NCI-H1092 (cell line): ENCODE measurements around the gene TOMM70.

ENCODE experiments used
- DNase-seq: peaks from one replicate; lab custom pipeline; 2025; lab: John Stamatoyannopoulos, UW

The TOMM70 gene

DNA sequence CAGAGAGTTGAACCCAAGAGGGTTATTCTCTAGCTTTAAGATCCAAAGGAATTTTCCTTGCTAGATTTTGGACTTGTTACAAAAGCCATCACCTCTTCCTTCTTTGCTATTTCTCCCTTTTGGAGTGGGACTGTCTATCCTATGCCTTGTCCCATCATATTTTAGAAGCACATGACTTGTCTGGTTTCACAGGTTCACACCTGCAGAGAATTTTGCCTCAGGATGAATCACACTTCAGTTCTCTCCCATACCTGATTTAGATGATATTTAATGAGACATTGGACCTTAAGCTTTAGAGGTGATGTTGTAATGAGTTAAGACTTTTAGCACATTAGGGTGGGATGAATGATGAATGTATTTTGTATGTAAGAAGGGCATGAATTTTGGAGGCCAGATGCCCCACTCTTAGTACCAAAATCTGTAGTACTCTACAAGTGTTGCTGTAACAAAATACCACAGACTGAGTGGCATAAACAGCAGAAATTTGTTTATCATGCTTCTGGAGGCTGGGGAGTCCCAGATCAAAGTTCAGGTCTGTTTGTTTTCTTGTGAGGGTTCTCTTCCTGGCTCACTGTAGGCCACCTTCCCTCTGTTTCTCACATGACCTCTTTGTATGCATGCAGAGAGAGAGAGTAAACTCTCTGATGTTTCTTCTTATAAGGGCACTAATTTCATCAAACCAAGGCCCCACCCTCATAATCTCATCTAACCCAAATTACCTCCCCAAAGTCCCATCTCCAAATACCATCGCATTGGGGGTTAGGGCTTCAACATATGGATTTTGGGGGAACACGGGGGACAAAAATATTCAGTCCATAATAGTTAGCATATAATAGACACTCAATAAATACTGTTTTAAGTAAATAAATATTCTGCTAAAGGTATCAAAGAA lies 10.4 kb upstream of the TOMM70 start:
- DNase-seq = no peak

DNA sequence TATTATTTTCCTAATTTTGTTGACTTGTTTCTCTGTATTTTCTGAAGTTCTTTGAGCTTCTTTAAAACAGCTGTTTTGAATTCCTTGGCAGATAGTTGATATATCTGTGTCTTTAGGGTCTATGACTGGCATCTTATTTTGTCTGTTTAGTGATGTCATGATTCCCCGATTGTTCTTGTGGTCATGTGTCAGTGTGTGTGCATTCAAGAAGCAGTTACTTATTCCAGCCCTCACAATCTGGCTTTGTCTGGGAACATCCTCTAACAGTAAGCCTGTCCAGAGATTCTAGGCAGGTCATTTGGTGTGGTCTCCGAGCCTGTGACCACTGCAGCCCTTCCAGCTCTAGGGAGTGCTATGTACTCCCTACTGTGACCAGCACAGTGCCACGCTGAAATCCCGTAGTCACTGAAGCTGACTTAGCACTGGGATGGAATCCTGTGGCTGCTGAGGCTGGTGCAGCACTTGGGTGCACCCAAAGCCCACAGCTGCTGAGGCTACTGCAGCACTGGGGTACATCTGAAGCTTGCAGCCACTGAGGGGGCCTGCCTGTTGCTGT lies 7.2 kb upstream of the TOMM70 start:
- DNase-seq = no peak

DNA sequence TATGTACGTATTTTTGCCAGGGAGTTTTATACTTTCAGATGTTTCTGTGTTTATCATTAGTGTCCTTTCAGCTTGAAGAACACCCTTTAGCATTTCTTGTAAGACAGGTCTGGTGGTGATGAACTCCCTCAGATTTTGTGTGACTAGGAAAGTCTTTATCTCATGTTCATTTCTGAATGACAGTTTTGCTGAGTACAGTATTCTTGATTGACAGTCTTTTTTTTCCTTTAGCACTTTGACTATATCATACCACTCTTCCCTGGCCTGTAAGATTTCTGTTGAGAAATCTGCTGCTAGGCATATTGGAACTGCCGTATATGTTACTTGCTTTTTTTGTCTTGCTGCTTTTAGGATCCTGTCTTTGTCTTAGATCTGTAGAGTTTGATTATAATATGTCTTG lies 6.3 kb upstream of the TOMM70 start:
- DNase-seq = no peak

- DNase-seq = no peak
These were observed 3.3 kb upstream of the TOMM70 start for GRCh38 chr3:100404250-100404548.

DNA sequence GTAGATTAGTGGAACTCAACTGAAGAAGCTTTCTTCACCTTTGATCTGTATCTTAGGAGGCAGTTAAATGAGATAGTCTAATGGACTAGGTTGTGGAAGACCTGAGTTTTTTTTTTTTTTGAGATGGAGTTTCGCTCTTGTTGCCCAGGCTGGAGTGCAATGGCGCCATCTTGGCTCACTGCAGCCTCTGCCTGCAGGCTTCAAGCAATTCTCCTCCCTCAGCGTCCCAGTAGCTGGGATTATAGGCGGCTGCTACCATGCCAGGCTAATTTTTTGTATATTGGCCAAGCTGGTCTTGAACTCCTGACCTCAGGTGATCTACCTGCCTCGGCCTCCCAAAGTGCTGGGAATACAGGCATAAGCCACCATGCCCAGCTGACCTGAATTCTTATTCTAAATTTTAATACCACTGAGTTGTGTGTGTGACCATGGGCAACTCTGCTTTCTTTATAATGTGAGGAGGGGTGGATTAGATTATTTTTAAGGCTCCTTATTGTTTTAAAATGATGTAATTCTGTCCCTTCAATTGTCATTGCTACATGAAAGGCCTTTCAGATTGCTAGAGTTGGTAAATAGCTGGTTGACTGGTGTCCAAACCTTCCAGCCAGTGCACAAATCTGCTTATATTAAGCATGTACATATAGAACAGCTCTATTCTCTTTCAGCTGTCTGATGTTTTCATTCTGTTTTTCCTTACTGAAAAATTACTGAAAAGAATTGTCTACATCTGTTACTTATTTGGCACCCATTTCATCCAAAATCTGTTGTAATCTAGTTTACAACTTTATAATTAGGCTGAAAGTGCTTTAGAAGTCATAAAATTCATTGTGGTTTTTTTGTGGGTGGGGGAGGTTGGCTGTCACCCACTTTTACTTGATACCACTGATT lies 2.7 kb upstream of the TOMM70 start:
- DNase-seq = no peak

GRCh38 chr3:100402891-100403290 lies 2.0 kb upstream of the TOMM70 start:
- DNase-seq = no peak

DNA sequence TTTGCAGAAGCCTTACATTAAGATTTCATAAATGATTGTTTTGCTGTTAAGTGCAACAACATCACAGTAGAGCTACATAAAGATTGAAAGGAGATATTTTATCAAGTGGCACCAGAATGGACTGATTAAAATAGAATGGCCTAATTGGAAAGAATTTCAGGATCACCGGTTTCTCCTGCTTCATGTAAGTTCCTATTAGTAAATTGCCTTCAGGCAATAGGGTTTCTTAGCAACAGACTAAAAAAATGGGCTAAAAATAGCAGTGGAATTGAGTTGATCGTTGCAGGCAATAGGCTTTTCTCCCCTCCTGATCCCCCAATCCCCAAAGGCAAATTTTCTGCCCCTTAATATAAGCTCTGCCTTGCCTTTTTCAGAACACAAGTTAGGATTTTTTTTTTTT lies 1.4 kb upstream of the TOMM70 start:
- peak; percentile 21 for DNase-seq

GRCh38 chr3:100401674-100402041 lies 769 bp upstream of the TOMM70 start:
- peak; percentile 57 for DNase-seq

DNA sequence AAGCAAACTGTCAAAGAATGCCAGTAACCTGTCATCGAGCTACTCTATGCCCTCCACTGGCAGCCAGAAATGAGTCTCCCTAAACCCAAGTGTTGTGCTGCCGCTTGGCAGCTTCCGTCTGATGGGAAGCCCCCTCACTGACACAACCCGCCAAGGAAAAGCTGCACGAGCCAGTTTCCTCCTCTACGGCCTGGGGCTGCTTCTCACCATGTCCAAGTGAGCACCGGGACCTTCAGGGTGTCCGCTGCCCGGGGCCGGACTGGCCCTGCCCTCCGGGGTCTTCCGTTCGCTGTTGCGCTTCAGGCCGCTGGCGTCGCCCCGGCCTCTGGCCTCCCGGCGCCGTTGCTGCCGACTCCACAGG lies 490 bp downstream of the TOMM70 start:
- no peak for DNase-seq

- no peak for DNase-seq
These were observed 1.4 kb downstream of the TOMM70 start for GRCh38 chr3:100399341-100400071.

- no peak for DNase-seq
These were observed 3.9 kb downstream of the TOMM70 start for GRCh38 chr3:100396967-100397366.

DNA sequence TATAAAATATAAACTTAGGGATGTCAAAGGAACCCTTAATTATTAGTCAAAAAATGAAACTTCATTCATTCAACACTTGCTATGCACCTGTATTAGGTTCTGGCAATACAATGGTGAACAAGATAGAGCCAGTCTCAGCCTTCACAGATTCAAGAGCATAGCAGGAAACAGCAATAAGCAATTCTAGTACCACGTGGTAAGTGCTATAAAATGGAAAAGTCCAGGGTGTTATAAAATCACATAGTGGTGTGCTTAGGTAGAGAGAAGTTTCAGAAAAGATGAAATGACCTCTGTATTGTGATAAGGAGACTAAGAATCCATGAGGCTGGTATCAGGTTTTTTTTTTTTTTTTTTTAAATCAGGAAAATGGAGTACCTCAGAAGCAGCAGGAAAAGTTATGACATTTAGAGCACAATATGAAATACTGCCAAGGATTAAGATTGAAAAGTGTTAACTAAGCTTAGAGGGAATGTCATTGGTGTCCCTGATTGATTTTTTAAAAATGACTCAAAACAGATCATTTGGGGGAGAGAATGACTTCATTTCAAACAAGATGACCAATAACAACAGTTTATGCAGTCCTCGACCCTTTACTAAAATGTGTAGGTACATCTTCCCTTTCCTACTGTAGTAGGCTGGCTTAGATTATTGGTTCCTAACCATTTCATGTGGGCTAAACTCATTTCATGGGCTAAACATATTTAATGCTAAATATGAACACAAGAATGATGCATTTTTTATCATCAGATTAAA lies 5.0 kb downstream of the TOMM70 start:
- no peak for DNase-seq

- DNase-seq = no peak
These were observed 11.9 kb downstream of the TOMM70 start for GRCh38 chr3:100389025-100389424.

DNA sequence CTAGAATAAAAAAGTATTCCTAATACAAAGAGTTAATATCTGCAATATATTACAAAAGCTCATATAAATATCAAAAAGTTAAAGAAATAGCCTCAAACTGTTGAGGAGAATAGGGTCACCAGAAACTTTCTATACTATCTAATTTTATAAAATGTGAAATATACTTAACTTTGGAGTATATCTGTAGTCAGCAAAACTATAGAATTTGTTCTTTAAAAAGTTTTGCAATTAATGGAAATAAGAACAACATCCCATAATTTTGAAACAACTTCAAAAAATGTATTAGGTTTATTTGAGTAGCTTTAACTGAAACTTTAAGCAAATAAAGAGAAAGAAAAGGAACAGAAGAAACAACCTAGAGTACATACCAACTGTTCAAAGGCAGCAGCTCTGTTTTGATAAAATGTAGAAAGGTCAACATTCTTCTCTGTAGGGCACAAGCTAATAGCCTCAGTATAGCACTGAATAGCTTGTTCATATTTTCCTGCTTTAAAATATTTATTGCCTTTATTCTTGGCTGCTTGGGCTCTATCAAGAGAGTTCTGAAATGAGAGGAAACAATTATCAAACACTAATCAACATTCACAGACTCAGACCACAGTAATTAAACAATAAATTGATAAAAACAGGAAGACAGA lies 14.3 kb downstream of the TOMM70 start:
- no peak for DNase-seq

GRCh38 chr3:100384733-100385525 lies 16.0 kb downstream of the TOMM70 start:
- DNase-seq = no peak

GRCh38 chr3:100376301-100376700 lies 24.6 kb downstream of the TOMM70 start:
- DNase-seq = no peak

DNA sequence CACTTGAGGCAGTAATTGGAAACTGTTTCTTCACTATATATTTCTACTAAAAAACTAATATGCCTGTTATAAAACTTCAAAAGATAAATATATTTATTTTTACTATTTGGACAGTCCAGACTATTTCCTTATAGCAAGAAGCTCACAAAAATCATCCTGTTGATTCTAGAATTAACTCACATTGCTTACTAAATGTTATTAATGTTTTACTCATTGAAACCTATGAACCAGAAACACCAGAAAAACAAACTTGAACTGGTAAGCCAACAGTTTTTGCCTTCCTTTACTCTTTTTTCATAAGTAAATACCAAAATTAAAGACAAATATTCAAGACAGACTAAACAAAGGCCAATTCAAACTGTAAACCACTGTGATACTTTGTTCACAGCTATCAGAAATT lies 26.4 kb downstream of the TOMM70 start:
- DNase-seq = no peak

DNA sequence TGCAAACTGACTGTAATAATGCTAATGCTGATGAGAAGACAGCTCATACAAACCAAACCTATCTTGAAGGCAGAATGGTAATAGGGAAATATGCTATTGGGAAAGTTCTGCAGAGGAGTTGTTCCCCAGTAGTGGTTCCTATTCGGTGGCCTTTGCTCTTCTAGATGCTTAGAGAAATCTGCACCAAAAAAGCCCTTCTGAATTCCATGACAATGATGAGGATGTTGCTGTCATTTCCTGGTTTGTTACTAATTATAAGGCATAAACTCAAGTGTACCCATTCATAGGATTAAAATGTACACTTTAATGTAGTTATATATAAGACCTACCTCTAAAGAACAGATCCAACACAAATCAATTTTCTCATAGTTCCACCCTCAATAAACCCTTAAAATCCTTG lies 30.1 kb downstream of the TOMM70 start:
- no peak for DNase-seq

DNA sequence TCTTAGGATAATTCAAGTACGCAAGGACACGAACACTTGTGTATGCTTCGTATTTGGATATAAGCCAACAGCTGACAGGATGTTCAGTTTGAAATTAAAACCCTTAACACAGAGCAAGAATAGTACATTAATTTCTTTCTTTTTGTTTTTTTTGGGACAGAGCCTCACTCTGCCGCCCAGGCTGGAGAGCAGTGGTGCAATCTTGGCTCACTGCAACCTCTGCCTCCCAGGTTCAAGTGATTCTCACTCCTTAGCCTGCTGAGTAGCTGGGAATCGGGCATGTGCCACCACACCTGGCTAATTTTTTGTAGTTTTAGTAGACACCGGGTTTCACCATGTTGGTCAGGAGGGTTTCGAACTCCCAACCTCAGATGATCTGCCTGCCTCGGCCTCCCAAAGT lies 32.4 kb downstream of the TOMM70 start:
- no peak for DNase-seq

- no peak for DNase-seq
These were observed 34.5 kb downstream of the TOMM70 start for GRCh38 chr3:100366424-100366823.
